Mononuclear cell (primary cell): ENCODE results near the gene PGLYRP2. TPM values are rescaled to one million over a fixed set of nuclear protein-coding genes. Genes with fewer than 3 reads are reported as not detected.

Experiments used
- H3K27me3 ChIP-seq: 2 replicates; pipeline ENCODE4 v1.6.0; 2011; ENCODE audit warnings: low read length, control low read depth; ENCODE audit not compliant: insufficient read depth
- H3K4me1 ChIP-seq: 2 replicates; pipeline ENCODE4 v1.5.1; 2011; ENCODE audit warnings: mild to moderate bottlenecking, low read length, control low read depth; ENCODE audit not compliant: insufficient read depth
- H3K4me3 ChIP-seq: 2 replicates; pipeline ENCODE4 v1.5.1; 2011; ENCODE audit warnings: mild to moderate bottlenecking, low read length, moderate library complexity
- H3K9me3 ChIP-seq: 2 replicates; pipeline ENCODE4 v1.5.1; 2011; ENCODE audit warnings: low read depth, mild to moderate bottlenecking, control low read depth, low read length
- total RNA-seq: library from RNA; depleted of rRNA; stranded (reverse); fragments of >200 nt; gene quantifications from one replicate; pipeline ENCODE4 v1.2.3, GENCODE V29; 2012

The PGLYRP2 gene
- total RNA-seq, 1 donor: not detected

- Histone ChIP-seq H3K27me3 (no peaks in the 10 kb centered on the region), H3K4me1 (peaks cover 55% of the 10 kb centered on the region), H3K9me3 (no peaks in the 10 kb centered on the region), H3K4me3 (no peak overlapping the region)
These were observed 10.4 kb downstream of the PGLYRP2 start for GRCh38 chr19:15468675-15469512.

GRCh38 chr19:15467734-15468214 lies 11.5 kb downstream of the PGLYRP2 start:
- Histone ChIP-seq H3K4me1 (peaks cover 65% of the 10 kb centered on the region), H3K9me3 (no peaks in the 10 kb centered on the region), H3K4me3 (no peak overlapping the region), H3K27me3 (no peaks in the 10 kb centered on the region)

GRCh38 chr19:15466851-15467733 lies 12.2 kb downstream of the PGLYRP2 start:
- Histone ChIP-seq H3K27me3 (no peaks in the 10 kb centered on the region), H3K4me3 (no peak overlapping the region), H3K4me1 (peaks cover 72% of the 10 kb centered on the region), H3K9me3 (no peaks in the 10 kb centered on the region)

- H3K27me3 ChIP-seq: no peaks in the 10 kb centered on the region
- peaks cover 80% of the 10 kb centered on the region for H3K4me1 ChIP-seq
- H3K4me3 ChIP-seq: peak within 1 kb of the TSS; percentile 87
These were observed 14.6 kb downstream of the PGLYRP2 start, which contains the start of gene RASAL3 for GRCh38 chr19:15464394-15465385. Gene RASAL3, minus strand, starts transcription at chr19:15464544. Its CDS starts 186 bp downstream, at chr19:15464358.

GRCh38 chr19:15463861-15464371 lies 15.4 kb downstream of the PGLYRP2 start:
- H3K9me3 ChIP-seq: no peaks in the 10 kb centered on the region
- H3K4me1 ChIP-seq: peaks cover 72% of the 10 kb centered on the region
- peak overlapping the region; percentile 87 for H3K4me3 ChIP-seq
- no peaks in the 10 kb centered on the region for H3K27me3 ChIP-seq

More at GRCh38 chr19:15464394-15465385, 14.6 kb downstream of the PGLYRP2 start, which contains the start of gene RASAL3:
- no peaks in the 10 kb centered on the region for H3K9me3 ChIP-seq

GRCh38 chr19:15461694-15462093 lies 17.6 kb downstream of the PGLYRP2 start:
- Histone ChIP-seq H3K4me3 (no peak overlapping the region), H3K9me3 (no peaks in the 10 kb centered on the region), H3K4me1 (peaks cover 51% of the 10 kb centered on the region), H3K27me3 (no peaks in the 10 kb centered on the region)

- H3K4me3 ChIP-seq: no peak overlapping the region
- H3K9me3 ChIP-seq: no peaks in the 10 kb centered on the region
- peaks cover 21% of the 10 kb centered on the region for H3K4me1 ChIP-seq
- H3K27me3 ChIP-seq: no peaks in the 10 kb centered on the region
These were observed 21.4 kb downstream of the PGLYRP2 start for GRCh38 chr19:15457701-15458484.

- Histone ChIP-seq H3K9me3 (no peaks in the 10 kb centered on the region), H3K27me3 (no peaks in the 10 kb centered on the region), H3K4me3 (no peak overlapping the region), H3K4me1 (peaks cover 13% of the 10 kb centered on the region)
These were observed 22.2 kb downstream of the PGLYRP2 start for GRCh38 chr19:15456871-15457700.

GRCh38 chr19:15456441-15456840 lies 22.9 kb downstream of the PGLYRP2 start:
- no peaks in the 10 kb centered on the region for H3K9me3 ChIP-seq
- peaks cover 6% of the 10 kb centered on the region for H3K4me1 ChIP-seq
- no peaks in the 10 kb centered on the region for H3K27me3 ChIP-seq
- no peak overlapping the region for H3K4me3 ChIP-seq

GRCh38 chr19:15455996-15456395 lies 23.3 kb downstream of the PGLYRP2 start:
- Histone ChIP-seq H3K4me1 (peaks cover 3% of the 10 kb centered on the region), H3K27me3 (no peaks in the 10 kb centered on the region), H3K4me3 (no peak overlapping the region), H3K9me3 (no peaks in the 10 kb centered on the region)

GRCh38 chr19:15453906-15454860 lies 25.1 kb downstream of the PGLYRP2 start:
- Histone ChIP-seq H3K27me3 (no peaks in the 10 kb centered on the region), H3K4me1 (peaks cover 7% of the 10 kb centered on the region), H3K9me3 (no peaks in the 10 kb centered on the region), H3K4me3 (no peak overlapping the region)

- H3K4me1 ChIP-seq: peaks cover 14% of the 10 kb centered on the region
- H3K27me3 ChIP-seq: no peaks in the 10 kb centered on the region
- no peak overlapping the region for H3K4me3 ChIP-seq
- H3K9me3 ChIP-seq: no peaks in the 10 kb centered on the region
These were observed 26.2 kb downstream of the PGLYRP2 start for GRCh38 chr19:15453091-15453578.
